PFSK-1 (cell line): ENCODE measurements around the gene WDR33.

Experiments used
- FOXP2 ChIP-seq: optimal IDR thresholded peaks from 2 replicates; pipeline ENCODE3; 2011; ENCODE audit warnings: borderline replicate concordance, control low read depth, inconsistent platforms; ENCODE audit not compliant: insufficient read depth; ENCODE audit errors: extremely low read length, extremely low read depth
- POLR2AphosphoS5 ChIP-seq: IDR thresholded peaks from 2 replicates; pipeline ENCODE4 v1.6.1; 2012; ENCODE audit warnings: low read depth, mild to moderate bottlenecking, control low read depth, low read length, moderate library complexity
- SIN3A ChIP-seq: IDR thresholded peaks from 2 replicates; pipeline ENCODE4 v1.6.1; 2012; ENCODE audit warnings: mild to moderate bottlenecking, low read length, moderate library complexity, borderline replicate concordance; ENCODE audit not compliant: insufficient read depth
- TAF1 ChIP-seq: IDR thresholded peaks from 2 replicates; pipeline ENCODE4 v1.6.1; 2012; ENCODE audit warnings: low read length, control low read depth, borderline replicate concordance; ENCODE audit not compliant: insufficient read depth

- TF ChIP-seq POLR2AphosphoS5 (no peak), SIN3A (no peak), FOXP2 (no peak), TAF1 (no peak)
These were observed 14.6 kb downstream of the WDR33 start for GRCh38 chr2:127796389-127796788.
